GM15510 (cell line): ENCODE data around the gene TMEM175.

Experiments
- POLR2A ChIP-seq: IDR thresholded peaks from 3 replicates; pipeline ENCODE4 v1.6.1; 2011; ENCODE audit warnings: borderline replicate concordance; ENCODE audit not compliant: insufficient read length; ENCODE audit errors: extremely low read depth

Gene TMEM175

GRCh38 chr4:924107-925096 lies 7.9 kb upstream of the TMEM175 start:
- no peak for TF ChIP-seq POLR2A

- no peak for TF ChIP-seq POLR2A
Measured at GRCh38 chr4:925171-925570, 7.1 kb upstream of the TMEM175 start.

- TF ChIP-seq POLR2A, result no peak
Measured at GRCh38 chr4:925771-926500, 6.3 kb upstream of the TMEM175 start.

- no peak for TF ChIP-seq POLR2A
Measured at GRCh38 chr4:926538-926937, 5.7 kb upstream of the TMEM175 start.

- TF ChIP-seq POLR2A, result no peak
Measured at GRCh38 chr4:929096-929765, 3.0 kb upstream of the TMEM175 start.

GRCh38 chr4:930028-930551 lies 2.2 kb upstream of the TMEM175 start:
- TF ChIP-seq POLR2A, result no peak

- no peak for TF ChIP-seq POLR2A
Measured at GRCh38 chr4:930827-931193, 1.4 kb upstream of the TMEM175 start.

- TF ChIP-seq POLR2A, result no peak
Measured at GRCh38 chr4:931194-931959, 883 bp upstream of the TMEM175 start.

- no peak for TF ChIP-seq POLR2A
Measured at GRCh38 chr4:932713-933070, 432 bp downstream of the TMEM175 start.

- TF ChIP-seq POLR2A, result no peak
Measured at GRCh38 chr4:945274-946102, 13.2 kb downstream of the TMEM175 start.

GRCh38 chr4:946103-946450 lies 13.8 kb downstream of the TMEM175 start:
- no peak for TF ChIP-seq POLR2A

- TF ChIP-seq POLR2A, result no peak
Measured at GRCh38 chr4:946517-947471, 14.5 kb downstream of the TMEM175 start.
